HK-2 (cell line): ENCODE results near the gene MRPL45.
A peak's percentile ranks its signal among the peaks of the same experiment; 100 is the strongest.
"Not testable (repeated sequence)": the region's sequence is repeated elsewhere in the genome, so short reads cannot be mapped to it uniquely, and the experiment has no call there.

Experiments used
- DNase-seq: peaks from one replicate; pipeline ENCODE4 v3.0.0-alpha.2; 2018; ENCODE audit not compliant: unreplicated experiment

The MRPL45 gene

DNA sequence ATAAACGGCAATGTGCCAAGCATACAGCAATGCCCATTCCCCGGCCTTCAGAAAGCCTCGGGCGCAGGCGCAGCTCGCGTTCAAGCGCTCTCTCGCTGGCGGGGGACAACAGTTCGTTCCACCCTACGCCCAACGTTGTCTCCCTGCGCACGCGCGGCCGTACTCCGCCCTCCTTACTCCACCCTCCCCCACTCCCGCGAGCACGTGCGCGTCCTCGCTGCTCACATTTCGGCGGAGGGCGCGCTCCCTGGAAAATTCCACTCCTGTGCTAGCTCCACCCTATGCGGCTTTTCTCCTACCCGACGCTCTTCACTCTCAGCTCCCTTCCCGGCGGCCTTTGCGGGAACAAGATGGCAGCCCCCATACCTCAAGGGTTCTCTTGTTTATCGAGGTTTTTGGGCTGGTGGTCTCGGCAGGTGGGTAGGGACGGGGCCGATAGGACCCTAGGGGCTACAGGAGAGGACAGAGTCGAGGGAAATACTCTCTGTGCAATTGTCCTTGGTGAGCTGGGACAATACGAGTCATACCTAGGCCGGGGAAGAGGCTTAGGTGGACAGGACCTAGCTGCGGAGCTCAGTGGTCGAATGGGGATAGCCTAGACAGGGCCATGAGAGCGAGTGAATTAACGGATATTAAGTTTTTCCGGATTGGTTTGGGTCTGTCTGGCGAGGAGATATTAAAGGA is at the start of gene MRPL45:
Gene MRPL45 (plus strand): TSS at position 335 of the 684 bp plus-strand sequence. CDS start 16 bp downstream, at position 351.
- DNase-seq: peak; percentile 92

DNA sequence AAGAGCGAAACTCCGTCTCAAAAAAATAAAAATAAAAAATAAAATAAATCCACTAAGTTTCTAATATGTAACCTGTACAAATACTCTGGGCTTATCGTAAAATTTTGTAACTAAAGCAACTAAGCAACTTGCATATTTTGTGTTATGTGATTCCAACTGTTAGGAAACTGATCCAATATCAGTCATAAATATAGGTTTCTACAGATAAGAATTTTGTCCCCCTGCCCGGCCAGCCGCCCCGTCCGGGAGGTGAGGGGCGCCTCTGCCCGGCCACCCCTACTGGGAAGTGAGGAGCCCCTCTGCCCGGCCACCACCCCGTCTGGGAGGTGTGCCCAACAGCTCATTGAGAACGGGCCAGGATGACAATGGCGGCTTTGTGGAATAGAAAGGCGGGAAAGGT is 43.8 kb upstream of the MRPL45 start:
- DNase-seq: not testable (repeated sequence)

DNA sequence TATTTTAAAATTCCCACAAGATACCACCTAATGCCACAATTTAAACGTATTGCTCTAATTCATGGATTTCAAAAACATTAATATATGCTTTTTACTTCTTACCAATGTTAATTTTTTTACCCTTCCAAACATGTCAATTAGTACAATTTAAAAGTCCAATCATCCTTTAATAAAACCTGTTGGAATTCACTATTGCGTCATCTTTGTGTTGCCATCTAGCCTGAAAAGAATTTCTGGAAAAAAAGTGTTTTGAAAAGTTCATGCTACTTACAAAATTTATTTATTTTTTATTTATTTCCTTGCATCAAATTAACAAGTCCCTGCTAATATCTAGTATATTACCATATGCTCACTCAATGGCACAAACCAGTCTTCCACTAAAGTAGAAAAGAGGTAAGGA is 42.6 kb upstream of the MRPL45 start:
- not testable (repeated sequence) for DNase-seq

DNA sequence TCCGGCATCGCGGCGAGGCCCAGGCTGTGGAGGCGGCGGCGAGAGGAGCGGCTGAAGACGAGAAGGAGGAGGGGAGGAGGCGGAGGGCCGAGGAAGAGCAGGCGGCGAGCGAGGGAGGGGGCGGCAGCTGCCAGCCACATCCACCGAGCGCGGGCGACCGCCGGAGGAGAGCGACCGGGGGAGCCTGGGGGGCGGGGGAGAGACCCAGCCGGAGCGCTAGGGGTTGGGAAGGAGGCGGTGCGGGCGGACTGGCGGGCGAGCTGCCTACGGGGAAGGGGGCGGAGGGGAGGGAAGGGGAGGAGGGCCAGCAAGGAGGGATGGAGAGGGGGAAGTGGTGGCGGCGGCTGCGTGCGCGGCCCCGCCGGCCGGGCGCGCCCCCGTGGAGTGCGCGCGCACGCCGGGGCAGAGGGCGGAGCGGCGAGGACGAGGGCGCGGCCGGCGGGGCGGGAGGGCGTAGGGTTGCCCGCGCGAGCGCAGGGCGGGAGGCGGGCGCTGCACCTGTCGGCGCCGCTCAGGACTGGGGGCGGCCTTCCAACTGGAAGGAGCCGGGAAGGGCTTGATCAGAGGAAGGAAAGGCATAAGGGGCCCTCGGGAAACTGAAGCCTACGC is 39.9 kb upstream of the MRPL45 start:
- DNase-seq: peak; percentile 88

DNA sequence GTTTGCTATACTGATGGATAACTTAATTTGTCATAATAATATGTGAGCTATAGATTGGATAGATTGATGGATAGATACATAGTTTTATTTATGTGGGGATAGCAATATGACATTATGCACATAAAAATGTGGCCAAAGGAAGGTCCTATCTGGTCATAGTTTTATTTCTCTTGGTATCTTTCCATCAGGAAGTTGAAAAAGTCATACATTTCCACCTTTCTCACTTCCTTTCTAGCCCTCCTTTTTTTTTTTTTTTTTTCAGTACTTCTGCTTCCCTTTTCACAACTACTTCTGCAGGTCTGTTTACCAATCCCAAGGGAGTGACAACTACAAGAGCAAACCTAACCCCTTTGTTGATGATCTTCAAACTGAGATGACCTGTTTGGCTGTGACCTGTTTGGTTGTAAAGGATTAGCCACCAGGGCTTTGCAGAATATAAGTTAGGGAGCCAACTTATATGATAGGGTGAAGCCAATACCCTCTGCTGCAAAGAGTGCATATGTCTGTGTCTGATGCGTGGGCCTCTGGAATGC is 30.9 kb upstream of the MRPL45 start:
- not testable (repeated sequence) for DNase-seq

DNA sequence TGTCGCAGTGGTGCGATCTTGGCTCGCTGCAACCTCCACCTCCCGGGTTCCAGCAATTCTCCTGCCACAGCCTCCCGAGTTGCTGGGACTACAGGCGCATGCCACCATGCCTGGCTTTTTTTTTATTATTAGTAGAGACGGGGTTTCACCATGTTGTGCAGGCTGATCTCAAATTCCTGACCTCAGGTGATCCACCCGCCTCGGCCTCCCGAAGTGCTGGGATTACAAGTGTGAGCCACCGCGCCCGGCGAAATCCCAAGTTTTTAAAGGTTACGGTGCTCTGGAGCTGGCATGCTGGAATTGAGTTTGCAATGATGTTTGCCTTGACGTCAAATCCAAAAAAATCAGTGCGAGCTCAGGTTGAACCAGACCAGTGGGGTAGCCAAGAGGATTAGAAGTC is 30.4 kb upstream of the MRPL45 start:
- DNase-seq: not testable (repeated sequence)

DNA sequence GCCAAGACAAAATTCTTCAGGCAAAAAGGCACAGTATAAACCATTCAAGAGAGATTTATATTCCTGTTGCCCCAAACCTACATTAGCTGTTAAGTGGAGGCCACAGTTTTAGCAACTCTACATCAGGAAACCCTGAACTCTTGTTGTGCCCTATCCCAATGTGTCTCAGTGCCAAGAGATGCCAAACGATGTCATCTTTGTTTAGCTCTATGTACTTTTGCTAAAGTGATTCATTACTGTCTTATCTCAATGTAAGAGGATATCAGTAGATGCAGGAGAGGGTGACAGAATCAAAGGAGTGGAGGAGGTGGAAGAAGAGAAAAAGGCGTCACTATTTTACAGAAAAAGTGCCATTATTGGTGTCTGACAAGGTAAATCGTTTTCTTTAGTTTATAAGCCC is 28.8 kb upstream of the MRPL45 start:
- DNase-seq: not testable (repeated sequence)

DNA sequence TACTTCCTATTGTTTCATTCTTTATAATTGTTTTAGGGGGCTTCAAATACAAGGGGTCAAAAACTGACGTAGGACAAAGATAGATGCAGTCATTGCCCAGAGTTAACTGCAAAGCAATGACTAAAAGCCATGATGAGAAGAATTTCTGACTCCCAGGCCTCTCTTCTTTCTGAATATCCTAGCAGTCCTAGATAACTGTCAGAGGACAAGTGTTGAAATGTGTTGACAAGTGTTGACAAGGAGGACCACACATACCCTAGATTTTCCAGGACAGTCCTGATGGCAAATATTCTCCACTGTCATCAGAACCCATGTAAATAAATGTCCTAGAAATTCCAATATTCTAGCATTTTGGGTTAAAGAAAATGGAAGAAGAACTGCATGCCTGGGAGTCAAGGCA is 27.9 kb upstream of the MRPL45 start:
- not testable (repeated sequence) for DNase-seq

DNA sequence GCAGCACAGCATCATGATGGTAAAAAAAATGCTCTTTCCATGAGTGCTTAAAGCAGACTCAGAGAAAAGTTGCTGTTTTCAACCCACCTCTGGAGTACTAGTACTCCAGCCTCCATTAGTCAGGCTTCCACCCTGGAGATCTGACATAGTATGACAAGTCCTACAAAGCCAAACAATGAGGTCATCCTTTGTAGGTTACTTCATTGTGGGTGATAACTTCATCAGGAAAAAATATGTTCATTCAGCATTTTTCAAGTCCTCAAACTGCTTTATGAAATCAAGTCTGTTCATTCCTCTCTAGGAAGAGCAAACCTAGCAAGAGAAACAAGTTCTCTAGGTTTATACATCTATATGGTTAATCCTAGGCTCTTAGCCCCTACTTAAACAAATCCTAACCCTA is 27.4 kb upstream of the MRPL45 start:
- not testable (repeated sequence) for DNase-seq

DNA sequence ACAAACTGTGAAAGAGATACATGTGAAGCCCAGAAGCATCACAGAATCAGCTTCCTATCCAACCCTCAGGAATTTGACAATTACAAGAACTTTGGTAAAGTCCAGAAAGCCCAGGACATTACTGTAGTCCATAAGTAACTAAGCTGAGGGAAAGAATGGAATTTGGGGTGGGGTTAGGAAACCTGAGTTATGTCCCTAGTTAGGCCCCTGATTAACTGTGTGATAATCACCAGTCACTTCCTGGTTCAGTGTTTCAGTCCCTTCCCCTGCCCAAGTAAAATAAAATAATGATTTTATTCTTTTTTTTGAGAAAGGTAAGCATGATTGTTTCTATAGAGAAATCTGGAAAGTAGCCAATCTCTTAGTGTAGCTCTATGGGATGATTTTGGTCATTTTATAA is 11.0 kb upstream of the MRPL45 start:
- not testable (repeated sequence) for DNase-seq

DNA sequence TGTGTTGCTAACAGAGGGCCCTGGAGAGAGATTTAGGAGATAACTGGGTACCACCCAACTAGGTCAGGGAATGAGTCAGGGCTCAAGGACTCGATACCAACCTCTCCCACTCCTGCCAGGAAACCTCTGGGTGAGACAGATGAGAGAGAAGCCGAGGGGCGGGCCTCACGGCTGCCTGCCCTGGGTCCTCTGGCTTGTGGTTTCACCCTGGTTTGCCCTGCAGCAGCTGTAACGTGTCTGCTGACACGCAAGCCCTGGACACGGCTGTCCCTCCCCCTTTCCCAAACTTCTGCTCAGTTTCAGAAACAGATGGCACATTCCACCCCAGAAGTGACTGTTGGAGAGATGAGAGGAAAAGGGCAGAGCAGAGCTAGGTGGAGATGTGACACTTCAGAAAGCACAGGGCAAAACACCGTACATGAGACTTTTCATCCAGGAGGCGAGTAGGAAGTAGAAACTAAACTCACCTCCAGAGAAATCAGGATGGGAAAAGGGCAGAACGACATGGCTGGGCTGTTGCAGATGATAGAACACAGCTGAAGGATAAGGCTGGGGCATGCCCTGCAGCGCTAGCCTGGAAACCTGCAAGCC is 10.4 kb upstream of the MRPL45 start:
- DNase-seq: peak; percentile 57

DNA sequence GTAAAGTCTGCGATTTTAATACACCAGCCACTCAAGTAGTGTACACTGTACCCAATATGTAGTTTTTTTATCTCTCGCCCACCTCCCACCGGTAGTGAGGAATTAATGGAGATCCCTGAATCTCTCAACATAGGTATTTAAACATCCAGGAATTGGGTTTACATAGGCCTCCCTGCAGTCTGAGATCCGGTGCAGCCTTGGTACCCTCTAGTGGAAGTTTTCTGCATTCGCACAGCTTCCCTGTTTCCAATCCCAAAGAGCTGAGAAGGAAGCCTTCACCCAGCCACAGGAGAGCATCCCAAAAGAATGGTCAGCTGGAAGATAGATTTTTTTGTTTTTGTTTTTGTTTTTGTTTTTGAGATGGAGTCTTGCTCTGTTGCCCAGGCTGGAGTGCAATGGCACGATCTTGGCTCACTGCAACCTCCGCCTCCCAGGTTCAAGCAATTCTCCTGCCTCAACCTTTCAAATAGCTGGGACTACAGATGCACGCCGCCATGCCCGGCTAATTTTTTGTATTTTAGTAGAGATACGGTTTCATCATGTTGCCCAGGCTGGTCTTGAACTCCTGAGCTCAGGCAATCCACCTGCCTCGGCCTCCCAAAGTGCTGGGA is 8.6 kb upstream of the MRPL45 start:
- not testable (repeated sequence) for DNase-seq

DNA sequence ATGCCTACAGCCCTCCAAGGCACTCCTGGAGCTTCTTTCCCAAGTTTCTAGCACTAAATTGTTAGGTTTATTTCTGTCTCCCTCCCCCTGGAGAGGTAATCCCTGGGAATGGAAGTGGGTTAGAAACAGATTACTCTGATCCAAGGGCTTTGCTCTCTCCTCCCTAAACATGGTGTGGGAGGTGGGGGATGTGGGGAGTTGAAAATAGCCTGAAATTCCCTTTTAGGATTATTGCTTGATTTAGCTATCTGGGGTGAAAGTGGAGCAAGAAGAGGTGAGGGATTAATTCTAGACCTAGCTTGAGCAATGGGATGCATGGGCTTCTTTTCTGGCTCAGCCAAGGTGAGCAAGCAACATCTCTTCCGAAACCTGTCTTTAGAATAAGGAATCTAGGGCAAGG is 7.2 kb upstream of the MRPL45 start:
- not testable (repeated sequence) for DNase-seq

DNA sequence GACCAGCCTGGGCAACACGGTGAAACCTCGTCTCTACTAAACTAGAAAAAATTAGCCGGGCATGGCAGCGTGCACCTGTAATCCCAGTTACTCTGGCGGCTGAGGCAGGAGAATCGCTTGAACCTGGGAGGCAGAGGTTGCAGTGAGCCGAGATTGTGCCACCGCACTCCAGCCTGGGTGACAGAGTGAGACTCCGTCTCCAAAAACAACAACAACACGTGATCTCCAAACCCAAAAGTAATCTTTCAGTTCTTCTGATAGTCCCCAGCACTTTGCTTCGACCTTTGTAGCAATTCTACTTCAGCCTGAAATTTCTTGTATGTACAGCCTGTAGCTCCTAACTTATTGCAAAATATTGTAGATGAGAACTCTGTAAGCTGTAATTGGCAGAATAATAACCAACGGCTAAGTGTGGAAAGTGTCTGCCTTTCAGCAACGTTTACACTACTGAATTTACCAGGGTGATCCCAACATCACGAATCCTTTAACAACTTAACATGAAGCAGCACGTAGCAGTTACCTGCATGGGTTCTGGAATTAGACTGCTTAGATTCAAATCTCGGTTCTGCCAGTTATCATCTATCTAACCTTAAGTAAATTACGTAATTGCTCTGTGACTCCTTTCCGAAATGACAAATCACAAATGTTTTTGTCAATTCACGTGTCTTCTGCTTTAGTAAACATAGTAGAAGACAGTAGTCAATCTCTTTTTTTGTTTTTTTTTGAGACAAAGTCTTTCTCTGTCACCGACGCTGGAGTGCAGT is 1.2 kb upstream of the MRPL45 start:
- not testable (repeated sequence) for DNase-seq

DNA sequence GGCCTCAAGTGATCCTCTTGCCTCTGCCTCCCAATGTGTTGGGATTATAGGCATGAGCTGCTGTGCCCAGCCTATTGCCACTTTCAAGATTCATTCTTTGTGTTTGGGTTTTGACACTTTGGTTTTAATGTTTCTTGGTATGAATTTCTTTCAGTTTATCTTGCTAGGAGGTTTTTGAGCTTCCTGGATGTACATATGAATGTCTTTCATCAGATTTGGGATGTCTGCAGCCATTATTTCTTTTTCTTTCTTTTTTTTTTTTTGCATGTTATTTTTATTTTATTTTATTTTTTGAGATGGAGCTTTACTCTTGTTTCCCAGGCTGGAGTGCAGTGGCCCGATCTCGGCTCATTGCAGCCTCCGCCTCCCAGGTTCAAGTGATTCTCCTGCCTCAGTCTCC is 18.5 kb downstream of the MRPL45 start:
- DNase-seq: no peak

DNA sequence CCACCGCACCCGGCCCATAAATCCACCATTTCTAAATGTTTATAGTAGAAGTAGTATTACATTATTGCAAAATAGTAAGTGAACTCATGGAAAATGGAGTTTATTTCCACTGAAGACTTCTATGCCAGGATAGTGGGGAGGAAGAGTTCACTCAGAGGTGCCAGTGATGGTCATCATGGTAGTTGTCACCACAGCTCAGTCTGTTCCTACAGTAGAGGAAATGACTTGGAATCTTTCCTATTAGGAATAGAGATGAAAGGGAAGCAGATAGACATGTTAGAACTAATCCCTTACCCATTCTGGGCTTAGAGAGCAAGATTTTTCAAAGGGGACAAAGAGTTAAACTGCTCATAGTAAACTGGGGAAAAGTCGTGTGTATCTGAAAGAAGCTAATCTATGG is 20.1 kb downstream of the MRPL45 start:
- no peak for DNase-seq

DNA sequence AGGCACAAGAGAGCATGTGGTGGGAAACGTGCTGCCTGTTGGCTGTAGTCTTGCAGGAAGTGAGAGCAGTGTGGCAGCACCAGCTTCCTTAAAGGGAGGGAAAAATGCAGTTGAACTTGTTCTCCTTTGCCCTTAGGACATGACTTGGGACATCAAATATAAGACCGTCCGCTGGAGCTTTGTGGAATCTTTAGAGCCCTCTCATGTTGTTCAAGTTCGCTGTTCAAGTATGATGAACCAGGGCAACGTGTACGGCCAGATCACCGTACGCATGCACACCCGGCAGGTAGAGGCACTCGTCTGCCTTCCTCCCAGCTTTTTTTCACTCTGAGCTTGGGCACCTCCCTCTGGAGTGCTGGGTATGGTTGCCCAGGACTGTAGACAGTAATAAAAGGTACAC is 23.5 kb downstream of the MRPL45 start:
- no peak for DNase-seq

DNA sequence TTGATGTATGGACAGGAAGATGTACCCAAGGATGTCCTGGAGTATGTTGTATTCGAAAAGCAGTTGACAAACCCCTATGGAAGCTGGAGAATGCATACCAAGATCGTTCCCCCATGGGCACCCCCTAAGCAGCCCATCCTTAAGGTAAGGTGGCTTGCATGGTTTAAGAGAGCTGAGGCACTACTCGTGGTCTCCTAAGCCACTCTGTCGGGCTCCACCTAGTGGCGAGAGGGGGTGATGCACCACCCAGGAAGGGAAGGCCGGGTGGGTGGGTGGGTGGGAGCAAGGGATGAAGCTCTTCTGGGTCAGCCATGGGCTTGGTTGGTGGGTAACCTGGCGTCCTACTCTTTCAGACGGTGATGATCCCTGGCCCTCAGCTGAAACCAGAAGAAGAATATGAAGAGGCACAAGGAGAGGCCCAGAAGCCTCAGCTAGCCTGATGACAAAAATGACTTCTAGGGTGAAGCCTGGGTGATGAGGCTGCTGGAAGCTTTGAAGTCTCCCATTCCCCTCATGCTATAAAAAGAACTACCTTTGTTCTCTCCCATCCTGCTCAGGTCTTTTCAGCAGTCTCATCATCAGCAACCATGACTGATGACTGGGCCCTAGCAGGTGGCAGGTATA is 25.3 kb downstream of the MRPL45 start:
- DNase-seq: peak; percentile 60

DNA sequence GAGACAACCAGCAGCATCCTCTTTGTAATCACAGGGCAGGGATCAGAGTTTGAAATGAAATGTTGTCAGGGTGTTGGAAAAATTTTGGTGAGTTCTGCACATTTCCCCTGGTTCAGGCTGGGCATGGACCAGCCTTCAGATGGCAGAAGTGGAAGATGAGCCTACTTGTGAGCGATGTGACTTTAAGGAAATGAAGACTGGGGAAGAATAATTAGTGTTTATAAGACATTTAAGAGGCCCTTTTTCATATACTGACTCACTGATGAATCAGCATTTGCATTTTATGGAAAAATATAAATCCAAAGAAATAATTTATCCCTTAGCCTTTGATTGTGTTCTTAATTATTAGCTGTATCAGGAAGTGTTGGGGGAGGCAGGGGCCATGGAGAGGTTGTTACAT is 25.9 kb downstream of the MRPL45 start:
- no peak for DNase-seq

DNA sequence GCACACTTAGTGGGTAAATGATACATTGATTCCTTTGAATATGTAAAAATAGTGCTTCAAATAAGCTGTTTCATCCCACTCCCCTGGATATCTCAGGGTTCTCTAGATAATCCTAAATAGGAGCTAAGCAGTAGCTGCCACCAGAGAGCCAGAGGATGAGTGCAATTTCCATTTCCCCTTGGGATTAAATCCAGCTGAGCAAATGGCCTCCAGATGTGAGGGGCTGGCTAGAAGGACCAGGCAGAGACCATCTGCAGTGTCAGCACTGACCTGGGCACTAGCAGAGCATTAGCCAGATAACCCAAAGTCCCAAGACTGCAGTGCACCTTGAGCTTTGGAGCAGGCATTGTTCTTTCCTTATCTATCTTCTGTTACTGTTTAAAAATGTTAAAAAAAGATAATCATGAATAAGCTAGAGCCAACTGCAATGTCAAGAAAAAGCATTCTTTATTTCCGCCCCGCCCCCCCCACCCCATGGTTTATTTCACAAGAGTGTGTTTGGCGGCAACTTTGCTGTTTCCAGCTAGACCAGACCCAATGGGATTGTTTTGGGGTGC is 27.3 kb downstream of the MRPL45 start:
- no peak for DNase-seq

DNA sequence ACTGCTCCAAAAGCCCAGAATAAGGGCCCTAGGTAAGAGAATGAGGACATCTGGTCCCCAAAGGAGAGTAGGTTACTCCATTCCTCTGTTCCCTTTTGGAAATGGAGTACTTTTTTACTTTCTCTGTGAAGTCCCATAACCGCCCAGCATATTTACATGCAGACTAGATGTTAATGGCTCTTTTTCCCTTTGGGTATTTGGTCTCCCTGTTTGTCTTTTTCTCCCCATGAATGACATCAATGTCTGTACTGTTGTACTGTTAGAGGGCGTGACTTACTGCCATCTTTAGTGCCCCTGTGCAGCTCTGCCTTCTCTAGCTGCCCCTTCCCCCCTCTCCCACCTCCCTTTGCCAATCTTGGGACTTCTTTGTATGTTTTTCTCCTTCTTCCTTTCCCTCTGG is 27.8 kb downstream of the MRPL45 start:
- no peak for DNase-seq
